HepG2 (cell line): ENCODE measurements around the gene WASHC4.
"Not testable (repeated sequence)": the region's sequence is repeated elsewhere in the genome, so short reads cannot be mapped to it uniquely, and the experiment has no call there.

Experiments used
- CTCF ChIP-seq: sonication (generic); formaldehyde crosslinking; IDR thresholded peaks from 2 replicates; pipeline ENCODE4 v1.5.0; 2020; ENCODE audit warnings: mild to moderate bottlenecking, missing genetic modification reagents, moderate library complexity
- FOXP1 ChIP-seq, 2 experiments: fragments of 450-650 bp in 1 of 2; IDR thresholded peaks; 2 replicates each; pipeline ENCODE4 v1.6.1; 2017 to 2018; ENCODE audit warnings: antibody characterized with exemption in 1 of 2
- MAFK ChIP-seq, 2 experiments: IDR thresholded peaks in 1 of 2; conservative IDR thresholded peaks in 1 of 2; 2 replicates each; pipeline ENCODE4 v1.6.1; 2011; ENCODE audit warnings: improper control_type of control experiment in 2 of 2, low read length in 2 of 2
- POLR2A ChIP-seq, 2 experiments: IDR thresholded peaks; 2 replicates each; pipeline ENCODE4 v1.6.1; 2011; ENCODE audit warnings: low read depth in 2 of 2, low read length in 2 of 2, mild to moderate bottlenecking in 1 of 2, moderate library complexity in 1 of 2; ENCODE audit not compliant: insufficient read depth in 1 of 2
- YY1 ChIP-seq: IDR thresholded peaks from 2 replicates; pipeline ENCODE4 v1.6.1; 2011; ENCODE audit warnings: low read length, low read depth, moderate library complexity, mild to moderate bottlenecking; ENCODE audit not compliant: insufficient read depth, insufficient replicate concordance
- ZFP62 ChIP-seq: sonication (generic); formaldehyde crosslinking; IDR thresholded peaks from 2 replicates; pipeline ENCODE4 v1.4.0; 2020; ENCODE audit warnings: missing genetic modification reagents
- ZNF274 ChIP-seq: sonication (generic); formaldehyde crosslinking; IDR thresholded peaks from 2 replicates; pipeline ENCODE4 v1.5.1; 2020; ENCODE audit warnings: mild to moderate bottlenecking, missing genetic modification reagents
- ZNF431 ChIP-seq: sonication (generic); formaldehyde crosslinking; IDR thresholded peaks from 2 replicates; pipeline ENCODE4 v1.9.0; 2022; ENCODE audit warnings: missing genetic modification reagents, low read depth, mild to moderate bottlenecking, borderline replicate concordance

- TF ChIP-seq CTCF (CRISPR knock-in tag); ZFP62; ZNF431 (CRISPR knock-in tag); POLR2A (IDR thresholded peaks at IDR 0.05; ENCODE audit: insufficient read depth in 1 of 2, low read depth in 2 of 2, low read length in 2 of 2); MAFK (conservative IDR thresholded peaks at IDR 0.05 in 1 of 2, IDR thresholded peaks at IDR 0.05 in 1 of 2; ENCODE audit: low read length in 2 of 2); FOXP1 (IDR thresholded peaks at IDR 0.05); FOXP1 (CRISPR knock-in tag; IDR thresholded peaks at IDR 0.05); ZNF274; YY1: not testable (repeated sequence)
Observed at GRCh38 chr12:105183406-105183805, 75.9 kb downstream of the WASHC4 start.
